ENCODE results near the gene TMUB1.

TMUB1 gene

GRCh38 chr7:151083071-151083823, at the start of gene TMUB1:
TMUB1 (minus strand) TSS chr7:151083493; CDS start chr7:151082563, 930 bp downstream.
- peak; percentile 64 for DNase-seq (ENCODE audit: low read depth, low spot score)

- DNase-seq (ENCODE audit: low read depth, low spot score), result no peak
These were observed 49.3 kb upstream of the TMUB1 start for GRCh38 chr7:151132461-151133205.

GRCh38 chr7:151131592-151132293, 48.5 kb upstream of the TMUB1 start:
- DNase-seq (ENCODE audit: low read depth, low spot score), result no peak

- no peak for DNase-seq (ENCODE audit: low read depth, low spot score)
These were observed 47.9 kb upstream of the TMUB1 start for GRCh38 chr7:151131224-151131591.

GRCh38 chr7:151130741-151131157, 47.5 kb upstream of the TMUB1 start:
- DNase-seq (ENCODE audit: low read depth, low spot score), result no peak

- no peak for DNase-seq (ENCODE audit: low read depth, low spot score)
These were observed 46.8 kb upstream of the TMUB1 start for GRCh38 chr7:151129960-151130591.

GRCh38 chr7:151129117-151129959, 46.0 kb upstream of the TMUB1 start:
- no peak for DNase-seq (ENCODE audit: low read depth, low spot score)

GRCh38 chr7:151128716-151129115, 45.4 kb upstream of the TMUB1 start:
- DNase-seq (ENCODE audit: low read depth, low spot score), result no peak

GRCh38 chr7:151128144-151128543, 44.9 kb upstream of the TMUB1 start:
- no peak for DNase-seq (ENCODE audit: low read depth, low spot score)

- DNase-seq (ENCODE audit: low read depth, low spot score), result no peak
These were observed 43.3 kb upstream of the TMUB1 start for GRCh38 chr7:151126491-151127137.

GRCh38 chr7:151125846-151126481, 42.7 kb upstream of the TMUB1 start:
- DNase-seq (ENCODE audit: low read depth, low spot score), result no peak

- no peak for DNase-seq (ENCODE audit: low read depth, low spot score)
These were observed 42.2 kb upstream of the TMUB1 start for GRCh38 chr7:151125470-151125845.

GRCh38 chr7:151124899-151125399, 41.7 kb upstream of the TMUB1 start:
- no peak for DNase-seq (ENCODE audit: low read depth, low spot score)

- DNase-seq (ENCODE audit: low read depth, low spot score), result no peak
These were observed 41.2 kb upstream of the TMUB1 start for GRCh38 chr7:151124481-151124880.

GRCh38 chr7:151123822-151124464, 40.6 kb upstream of the TMUB1 start:
- peak; percentile 76 for DNase-seq (ENCODE audit: low read depth, low spot score)

GRCh38 chr7:151123158-151123821, 40.0 kb upstream of the TMUB1 start:
- DNase-seq (ENCODE audit: low read depth, low spot score), result no peak

GRCh38 chr7:151122796-151123157, 39.5 kb upstream of the TMUB1 start:
- no peak for DNase-seq (ENCODE audit: low read depth, low spot score)

- DNase-seq (ENCODE audit: low read depth, low spot score), result no peak
These were observed 39.0 kb upstream of the TMUB1 start for GRCh38 chr7:151122276-151122675.
